Endothelial cell of umbilical vein (primary cell): ENCODE results near the gene ACAA1. TPM values are rescaled to one million over a fixed set of nuclear protein-coding genes. Genes with fewer than 3 reads are reported as not detected.

Experiments
- BruUV-seq: library from RNA; stranded (reverse); fragments of 400-500 nt; replicated peaks from 2 replicates; lab custom pipeline; 2021; lab: Mats Ljungman, UMichigan
- CTCF ChIA-PET: fragments of 300-600, 350-600 bp; sonication (Branson Sonifier 250); formaldehyde crosslinking; loops from one replicate; lab custom pipeline; 2021; ENCODE audit warnings: antibody characterized with exemption, inconsistent platforms; lab: Charles Lee
- POLR2A ChIA-PET: fragments of 300-600, 350-600 bp; sonication (Branson Sonifier 250); formaldehyde crosslinking; loops from one replicate; lab custom pipeline; 2021; ENCODE audit warnings: antibody characterized with exemption, inconsistent platforms; lab: Charles Lee
- DNase-seq: peaks from one replicate; pipeline ENCODE4 v3.0.0-alpha.2; 2011; ENCODE audit warnings: low read depth, low spot score
- FAIRE-seq: peaks from 2 replicates; lab custom pipeline; 2011; peaks lifted over from hg19 to GRCh38; lab: Jason Lieb, UNC
- H2AFZ ChIP-seq: 2 replicates; pipeline ENCODE4 v1.6.0; 2012; ENCODE audit warnings: low read depth, low read length, control low read depth, inconsistent platforms
- H3K27ac ChIP-seq: 2 replicates; pipeline ENCODE4 v1.5.1; 2011; ENCODE audit warnings: low read depth, mild to moderate bottlenecking, control low read depth, low read length, moderate library complexity; ENCODE audit not compliant: insufficient read depth
- H3K27me3 ChIP-seq, 2 experiments: 2 replicates each; pipeline versions ENCODE4 v1.6.0 to v1.6.1; 2011; ENCODE audit warnings: low read length in 2 of 2, mixed read lengths in 1 of 2; ENCODE audit not compliant: control insufficient read depth in 2 of 2, insufficient read depth in 2 of 2
- H3K36me3 ChIP-seq, 2 experiments: 2 replicates in 1 of 2; 3 replicates in 1 of 2; pipeline ENCODE4 v1.5.1; 2011; ENCODE audit warnings: low read length in 2 of 2, mild to moderate bottlenecking in 1 of 2, moderate library complexity in 1 of 2; ENCODE audit not compliant: control insufficient read depth in 2 of 2, insufficient read depth in 2 of 2; ENCODE audit errors: extremely low read depth in 1 of 2
- H3K4me1 ChIP-seq: 3 replicates; pipeline ENCODE4 v1.5.1; 2011; ENCODE audit warnings: mild to moderate bottlenecking, low read length; ENCODE audit not compliant: control insufficient read depth, insufficient read depth; ENCODE audit errors: extremely low read depth
- H3K4me2 ChIP-seq: 2 replicates; pipeline ENCODE4 v1.6.1; 2011; ENCODE audit warnings: low read length, control low read depth, mixed read lengths; ENCODE audit not compliant: insufficient read depth
- H3K4me3 ChIP-seq, 3 experiments: fragments of 200-600 bp in 1 of 3; sonication (generic), shearing (Covaris generic) in 1 of 3; replicated peaks in 1 of 3; 2 replicates each; pipeline ENCODE4 v1.5.1; 2011 to 2016; ENCODE audit warnings: control low read depth in 3 of 3, low read length in 3 of 3, mild to moderate bottlenecking in 2 of 3, inconsistent platforms in 1 of 3, low read depth in 1 of 3, moderate library complexity in 1 of 3; ENCODE audit not compliant: insufficient read depth in 1 of 3
- H3K79me2 ChIP-seq: 2 replicates; pipeline ENCODE4 v1.6.0; 2012; ENCODE audit warnings: low read length, inconsistent platforms; ENCODE audit not compliant: control insufficient read depth, insufficient read depth
- H3K9ac ChIP-seq: replicated peaks from 2 replicates; pipeline ENCODE3; 2011; ENCODE audit warnings: low read length, control low read depth; ENCODE audit not compliant: insufficient read depth; ENCODE audit errors: extremely low read depth
- H3K9me1 ChIP-seq: replicated peaks from 3 replicates; pipeline ENCODE4 v1.6.0; 2011; ENCODE audit warnings: mild to moderate bottlenecking, low read length; ENCODE audit not compliant: control insufficient read depth, insufficient read depth; ENCODE audit errors: extremely low read depth
- H3K9me3 ChIP-seq: replicated peaks from 2 replicates; pipeline ENCODE4 v1.5.1; 2012; ENCODE audit warnings: low read length, inconsistent platforms; ENCODE audit not compliant: control insufficient read depth, insufficient read depth
- H4K20me1 ChIP-seq: replicated peaks from 2 replicates; pipeline ENCODE3; 2011; ENCODE audit warnings: mild to moderate bottlenecking, low read length; ENCODE audit not compliant: control insufficient read depth, insufficient read depth; ENCODE audit errors: extremely low read depth
- EZH2 ChIP-seq: IDR thresholded peaks from 2 replicates; pipeline ENCODE4 v1.6.1; 2012; ENCODE audit warnings: borderline replicate concordance, low read depth, mild to moderate bottlenecking, moderate library complexity, low read length, inconsistent platforms; ENCODE audit not compliant: severe bottlenecking
- FOS ChIP-seq: IDR thresholded peaks from 2 replicates; pipeline ENCODE4 v1.6.1; 2011; ENCODE audit warnings: mild to moderate bottlenecking, low read length, moderate library complexity, borderline replicate concordance; ENCODE audit not compliant: insufficient read depth
- GATA2 ChIP-seq: IDR thresholded peaks from 2 replicates; pipeline ENCODE4 v1.7.0; 2011; ENCODE audit warnings: low read depth, mild to moderate bottlenecking, moderate library complexity, mixed read lengths, low read length; ENCODE audit not compliant: insufficient read length, insufficient read depth
- JUN ChIP-seq: IDR thresholded peaks from 2 replicates; pipeline ENCODE4 v1.6.1; 2011; ENCODE audit warnings: borderline replicate concordance, low read depth; ENCODE audit not compliant: insufficient read length, insufficient read depth
- MYC ChIP-seq: IDR thresholded peaks from one replicate; pipeline ENCODE4 v1.6.1; 2011; ENCODE audit warnings: mild to moderate bottlenecking, low read depth, low read length
- POLR2A ChIP-seq: IDR thresholded peaks from 2 replicates; pipeline ENCODE4 v1.6.1; 2012; ENCODE audit warnings: low read depth, mild to moderate bottlenecking, control low read depth, low read length
- POLR2AphosphoS5 ChIP-seq: IDR thresholded peaks from 2 replicates; pipeline ENCODE4 v1.6.1; 2012; ENCODE audit warnings: low read depth, mild to moderate bottlenecking, control low read depth, low read length, moderate library complexity; ENCODE audit not compliant: insufficient read depth
- dilution Hi-C: fragments of 300-500 bp; cut with MboI; formaldehyde crosslinking; loops from one replicate; pipeline ENCODE4 v1.15.0; 2019; ENCODE audit warnings: low sequenced_read_pairs; ENCODE audit not compliant: extremely low pct_ligation_motif_present
- intact Hi-C: fragments of 100-400 bp; cut with micrococcal nuclease; formaldehyde crosslinking; loops from one replicate; pipeline ENCODE4 v1.10.0; 2022
- polyA plus RNA-seq, 4 experiments: library from polyadenylated mRNA; depleted of rRNA in 3 of 4; stranded (reverse) in 3 of 4; unstranded in 1 of 4; fragments of >200 nt; gene quantifications; 2 replicates each; pipeline versions ENCODE4 v1.2.1 to v1.2.3, GENCODE V29; 2011 to 2012; ENCODE audit warnings: missing spikeins in 1 of 4
- total RNA-seq: library from RNA; stranded (reverse); gene quantifications from 2 replicates; pipeline ENCODE4 v1.2.3, GENCODE V29; 2021
- TF ChIP-seq, protein P1 (sequence below), 2 donors: IDR thresholded peaks; 1 replicate in 1 of 2; 2 replicates in 1 of 2; pipeline ENCODE4 v1.5.1; 2011; ENCODE audit warnings: low read length in 2 of 2, mild to moderate bottlenecking in 2 of 2, moderate library complexity in 2 of 2, control low read depth in 1 of 2, inconsistent platforms in 1 of 2, low read depth in 1 of 2; ENCODE audit not compliant: insufficient read depth in 1 of 2; ENCODE audit errors: extremely low read depth in 1 of 2
- TF ChIP-seq, protein P2 (sequence below): IDR thresholded peaks from 2 replicates; pipeline ENCODE4 v1.6.1; 2011; ENCODE audit not compliant: insufficient read depth, insufficient read length

ACAA1 gene
- total and polyA plus RNA-seq, 2 donors (not counting 3 experiments of a cell fraction or from before 2014, with no cell fraction given): 52.1 to 53.8 TPM

DNA sequence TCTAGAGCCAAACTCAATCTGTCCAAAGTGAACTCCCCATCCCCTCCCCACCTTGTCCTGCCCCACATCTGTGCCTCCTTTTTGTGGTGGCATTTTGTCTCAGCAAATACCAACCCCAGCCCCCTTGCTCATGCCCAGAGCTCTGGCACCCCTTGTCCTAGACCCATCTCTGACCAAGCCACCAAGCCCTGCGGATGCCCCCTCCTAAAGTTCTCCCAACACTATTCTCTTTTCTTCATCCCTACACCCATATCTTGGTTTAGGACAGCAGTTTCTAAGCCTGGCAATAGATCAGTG is 17.7 kb downstream of the ACAA1 start:
- dilution Hi-C loops (no loop called here), intact Hi-C loops (loop anchor here (5.0 kb wide), 1 partner anchor 178 kb away; no protein-coding TSS in a partner anchor)
- Histone ChIP-seq H3K4me3 (no peak overlapping the region), H4K20me1 (no peaks in the 10 kb centered on the region), H3K27me3 (no peaks in the 10 kb centered on the region), H3K9me1 (no peaks in the 10 kb centered on the region), H3K9me3 (no peaks in the 10 kb centered on the region), H2AFZ (no peak overlapping the region), H3K79me2 (no peaks in the 10 kb centered on the region), H3K4me1 (no peaks in the 10 kb centered on the region), H3K36me3 (peaks cover 5 to 12% of the 10 kb centered on the region in 2 experiments), H3K4me2 (no peak overlapping the region), H3K9ac (no peak overlapping the region), H3K27ac (no peak overlapping the region)
- no peak for DNase-seq
- ChIA-PET POLR2A (no interaction called here), CTCF (interaction anchor here (0.7 to 4.8 kb wide), 13 partner anchors 9 to 402 kb away, joined by 3 to 52 read pairs (median 4); partner anchors contain the start of genes ACAA1 and XYLB)
- no TSS peak for BruUV-seq
- FAIRE-seq: no peak
- TF ChIP-seq GATA2: no peak
- no peak for TF ChIP-seq FOS
- TF ChIP-seq POLR2AphosphoS5: no peak
- TF ChIP-seq MYC: no peak
- TF ChIP-seq, protein P1, sequence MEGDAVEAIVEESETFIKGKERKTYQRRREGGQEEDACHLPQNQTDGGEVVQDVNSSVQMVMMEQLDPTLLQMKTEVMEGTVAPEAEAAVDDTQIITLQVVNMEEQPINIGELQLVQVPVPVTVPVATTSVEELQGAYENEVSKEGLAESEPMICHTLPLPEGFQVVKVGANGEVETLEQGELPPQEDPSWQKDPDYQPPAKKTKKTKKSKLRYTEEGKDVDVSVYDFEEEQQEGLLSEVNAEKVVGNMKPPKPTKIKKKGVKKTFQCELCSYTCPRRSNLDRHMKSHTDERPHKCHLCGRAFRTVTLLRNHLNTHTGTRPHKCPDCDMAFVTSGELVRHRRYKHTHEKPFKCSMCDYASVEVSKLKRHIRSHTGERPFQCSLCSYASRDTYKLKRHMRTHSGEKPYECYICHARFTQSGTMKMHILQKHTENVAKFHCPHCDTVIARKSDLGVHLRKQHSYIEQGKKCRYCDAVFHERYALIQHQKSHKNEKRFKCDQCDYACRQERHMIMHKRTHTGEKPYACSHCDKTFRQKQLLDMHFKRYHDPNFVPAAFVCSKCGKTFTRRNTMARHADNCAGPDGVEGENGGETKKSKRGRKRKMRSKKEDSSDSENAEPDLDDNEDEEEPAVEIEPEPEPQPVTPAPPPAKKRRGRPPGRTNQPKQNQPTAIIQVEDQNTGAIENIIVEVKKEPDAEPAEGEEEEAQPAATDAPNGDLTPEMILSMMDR (IDR thresholded peaks at IDR 0.05; ENCODE audit: extremely low read depth in 1 of 2, insufficient read depth in 1 of 2, low read depth in 1 of 2, low read length in 2 of 2): no peak
- TF ChIP-seq, protein P2, sequence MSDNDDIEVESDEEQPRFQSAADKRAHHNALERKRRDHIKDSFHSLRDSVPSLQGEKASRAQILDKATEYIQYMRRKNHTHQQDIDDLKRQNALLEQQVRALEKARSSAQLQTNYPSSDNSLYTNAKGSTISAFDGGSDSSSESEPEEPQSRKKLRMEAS: no peak
- TF ChIP-seq JUN: no peak
- no peak for TF ChIP-seq POLR2A
- no peak for TF ChIP-seq EZH2
